ENCODE data around the gene RNF103.
A peak's percentile ranks its signal among the peaks of the same experiment; 100 is the strongest.

The RNF103 gene

GRCh38 chr2:86566821-86567190 is 56.9 kb downstream of the RNF103 start:
- DNase-seq (ENCODE audit: low read depth in 2 of 2) = no peak

- DNase-seq (ENCODE audit: low read depth in 2 of 2) = no peak
Measured at GRCh38 chr2:86566158-86566820, 57.4 kb downstream of the RNF103 start.

GRCh38 chr2:86563650-86564061 is 60.0 kb downstream of the RNF103 start:
- DNase-seq (ENCODE audit: low read depth in 2 of 2) = no peak

GRCh38 chr2:86562922-86563649 is 60.6 kb downstream of the RNF103 start, which contains the start of gene CHMP3:
TSS of gene CHMP3 (minus strand) at chr2:86563443. CDS start at chr2:86563348, 95 bp downstream.
- peak; percentile 96 to 97 for DNase-seq (ENCODE audit: low read depth in 2 of 2)

- DNase-seq (ENCODE audit: low read depth in 2 of 2) = no peak
Measured at GRCh38 chr2:86562485-86562921, 61.2 kb downstream of the RNF103 start.

- no peak for DNase-seq (ENCODE audit: low read depth in 2 of 2)
Measured at GRCh38 chr2:86557836-86558235, 65.8 kb downstream of the RNF103 start.

GRCh38 chr2:86556508-86556907 is 67.2 kb downstream of the RNF103 start:
- DNase-seq (ENCODE audit: low read depth in 2 of 2) = no peak

Measured in stimulated activated CD8-positive, alpha-beta memory T cell treated with anti-CD3 and anti-CD28 coated beads, Interleukin-15, amount 100 ng/mL, for 48 hours (primary cell).